Neuron (in vitro differentiated cells): ENCODE data around the gene CATSPER3.

Experiments used
- H2AFZ ChIP-seq: one replicate; pipeline ENCODE4 v1.6.1; 2013; ENCODE audit warnings: low read depth, mild to moderate bottlenecking, inconsistent platforms, low read length, moderate library complexity
- H3K27me3 ChIP-seq: one replicate; pipeline ENCODE4 v1.6.1; 2013; ENCODE audit warnings: low read length; ENCODE audit not compliant: insufficient read depth
- H3K36me3 ChIP-seq: one replicate; pipeline ENCODE4 v1.6.1; 2013; ENCODE audit warnings: low read length; ENCODE audit not compliant: insufficient read depth
- H3K4me1 ChIP-seq: one replicate; pipeline ENCODE4 v1.6.1; 2013; ENCODE audit warnings: low read length; ENCODE audit not compliant: insufficient read depth
- H3K4me3 ChIP-seq: 2 replicates; pipeline ENCODE4 v1.5.1; 2013; ENCODE audit warnings: mild to moderate bottlenecking, low read length, moderate library complexity
- H3K9me3 ChIP-seq: one replicate; pipeline ENCODE4 v1.6.1; 2013; ENCODE audit warnings: low read length

CATSPER3 gene

GRCh38 chr5:134949316-134949715 is 18.4 kb upstream of the CATSPER3 start:
- Histone ChIP-seq H3K9me3 (peaks cover 3% of the 10 kb centered on the region), H2AFZ (no peak overlapping the region), H3K4me1 (no peaks in the 10 kb centered on the region), H3K27me3 (no peaks in the 10 kb centered on the region), H3K4me3 (no peak overlapping the region), H3K36me3 (no peaks in the 10 kb centered on the region)

- no peak overlapping the region for H3K4me3 ChIP-seq
- H3K4me1 ChIP-seq = peaks cover 8% of the 10 kb centered on the region
- H3K27me3 ChIP-seq = no peaks in the 10 kb centered on the region
- peaks cover 10% of the 10 kb centered on the region for H3K36me3 ChIP-seq
- peaks cover 3% of the 10 kb centered on the region for H3K9me3 ChIP-seq
- no peak overlapping the region for H2AFZ ChIP-seq
These were observed 9.6 kb upstream of the CATSPER3 start for GRCh38 chr5:134957920-134958608.

GRCh38 chr5:134958755-134959154 is 9.0 kb upstream of the CATSPER3 start:
- H3K4me1 ChIP-seq = peaks cover 8% of the 10 kb centered on the region
- H3K27me3 ChIP-seq = no peaks in the 10 kb centered on the region

GRCh38 chr5:134963098-134963497 is 4.6 kb upstream of the CATSPER3 start:
- H2AFZ ChIP-seq = no peak overlapping the region
- H3K9me3 ChIP-seq = no peaks in the 10 kb centered on the region
- peaks cover 17% of the 10 kb centered on the region for H3K36me3 ChIP-seq
- no peak overlapping the region for H3K4me3 ChIP-seq
- peaks cover 8% of the 10 kb centered on the region for H3K4me1 ChIP-seq
- no peaks in the 10 kb centered on the region for H3K27me3 ChIP-seq

More at GRCh38 chr5:134958755-134959154, 9.0 kb upstream of the CATSPER3 start:
- Histone ChIP-seq H3K9me3 (peaks cover 3% of the 10 kb centered on the region), H3K4me3 (no peak overlapping the region), H2AFZ (no peak overlapping the region), H3K36me3 (peaks cover 10% of the 10 kb centered on the region)

- Histone ChIP-seq H3K9me3 (no peaks in the 10 kb centered on the region), H3K4me3 (no peak overlapping the region), H3K4me1 (no peaks in the 10 kb centered on the region), H2AFZ (no peak overlapping the region), H3K27me3 (no peaks in the 10 kb centered on the region), H3K36me3 (peaks cover 15% of the 10 kb centered on the region)
These were observed 3.1 kb upstream of the CATSPER3 start for GRCh38 chr5:134964359-134965270.

- Histone ChIP-seq H3K9me3 (no peaks in the 10 kb centered on the region), H2AFZ (no peak overlapping the region), H3K36me3 (peaks cover 15% of the 10 kb centered on the region), H3K4me3 (no peak overlapping the region), H3K27me3 (no peaks in the 10 kb centered on the region), H3K4me1 (no peaks in the 10 kb centered on the region)
These were observed 2.4 kb upstream of the CATSPER3 start for GRCh38 chr5:134965271-134965825.

GRCh38 chr5:134968055-134968454 is 348 bp downstream of the CATSPER3 start:
- Histone ChIP-seq H3K9me3 (no peaks in the 10 kb centered on the region), H3K36me3 (peaks cover 7% of the 10 kb centered on the region), H2AFZ (no peak overlapping the region), H3K27me3 (no peaks in the 10 kb centered on the region), H3K4me1 (no peaks in the 10 kb centered on the region), H3K4me3 (no peak overlapping the region)

GRCh38 chr5:134969166-134969565 is 1.5 kb downstream of the CATSPER3 start:
- Histone ChIP-seq H3K27me3 (no peaks in the 10 kb centered on the region), H2AFZ (no peak overlapping the region), H3K4me3 (no peak overlapping the region), H3K4me1 (no peaks in the 10 kb centered on the region), H3K36me3 (peaks cover 7% of the 10 kb centered on the region), H3K9me3 (no peaks in the 10 kb centered on the region)

- H3K36me3 ChIP-seq = no peaks in the 10 kb centered on the region
- no peaks in the 10 kb centered on the region for H3K27me3 ChIP-seq
- H3K9me3 ChIP-seq = peaks cover 8% of the 10 kb centered on the region
- no peak overlapping the region for H2AFZ ChIP-seq
- no peak overlapping the region for H3K4me3 ChIP-seq
- no peaks in the 10 kb centered on the region for H3K4me1 ChIP-seq
These were observed 7.5 kb downstream of the CATSPER3 start for GRCh38 chr5:134975078-134975715.

- Histone ChIP-seq H3K36me3 (no peaks in the 10 kb centered on the region), H2AFZ (no peak overlapping the region), H3K27me3 (no peaks in the 10 kb centered on the region), H3K4me1 (no peaks in the 10 kb centered on the region), H3K4me3 (no peak overlapping the region), H3K9me3 (peaks cover 8% of the 10 kb centered on the region)
These were observed 8.1 kb downstream of the CATSPER3 start for GRCh38 chr5:134975843-134976242.

- Histone ChIP-seq H3K27me3 (no peaks in the 10 kb centered on the region), H2AFZ (no peak overlapping the region), H3K4me3 (no peak overlapping the region), H3K9me3 (peaks cover 8% of the 10 kb centered on the region), H3K4me1 (no peaks in the 10 kb centered on the region), H3K36me3 (no peaks in the 10 kb centered on the region)
These were observed 9.1 kb downstream of the CATSPER3 start for GRCh38 chr5:134976841-134977240.

- Histone ChIP-seq H3K36me3 (no peaks in the 10 kb centered on the region), H3K27me3 (no peaks in the 10 kb centered on the region), H3K4me1 (no peaks in the 10 kb centered on the region), H3K9me3 (peaks cover 8% of the 10 kb centered on the region), H3K4me3 (no peak overlapping the region), H2AFZ (no peak overlapping the region)
These were observed 11.7 kb downstream of the CATSPER3 start for GRCh38 chr5:134979416-134979815.

GRCh38 chr5:134982230-134982629 is 14.5 kb downstream of the CATSPER3 start:
- Histone ChIP-seq H2AFZ (no peak overlapping the region), H3K4me1 (no peaks in the 10 kb centered on the region), H3K4me3 (no peak overlapping the region), H3K9me3 (peaks cover 4% of the 10 kb centered on the region), H3K36me3 (no peaks in the 10 kb centered on the region), H3K27me3 (no peaks in the 10 kb centered on the region)
